CD8-positive, alpha-beta memory T cell (primary cell): ENCODE measurements around the gene SLC18A3. TPM values are rescaled to one million over a fixed set of nuclear protein-coding genes. Genes with fewer than 3 reads are reported as not detected.

Experiments
- CTCF ChIA-PET: fragments of 350-600 bp; sonication (Branson Sonifier 250); formaldehyde crosslinking; loops from one replicate; lab custom pipeline; 2021; ENCODE audit warnings: antibody characterized with exemption; lab: Charles Lee
- POLR2A ChIA-PET: fragments of 350-600 bp; sonication (Branson Sonifier 250); formaldehyde crosslinking; loops from one replicate; lab custom pipeline; 2021; ENCODE audit warnings: antibody characterized with exemption; lab: Charles Lee
- DNase-seq, 5 donors: peaks; one replicate each; pipeline versions ENCODE4 v3.0.0 to v3.0.0-alpha.2; 2020 to 2022; ENCODE audit warnings: mixed read lengths in 1 of 5
- H3K27ac ChIP-seq: one replicate; pipeline ENCODE4 v1.7.0; 2013; ENCODE audit warnings: low read depth, mild to moderate bottlenecking, low read length, moderate library complexity
- H3K27me3 ChIP-seq: 2 replicates; pipeline ENCODE4 v1.7.0; 2013; ENCODE audit warnings: low read length, mild to moderate bottlenecking; ENCODE audit not compliant: insufficient read depth, poor library complexity, severe bottlenecking
- H3K36me3 ChIP-seq: 2 replicates; pipeline ENCODE4 v1.7.0; 2013; ENCODE audit warnings: mild to moderate bottlenecking, low read length, moderate library complexity; ENCODE audit not compliant: insufficient read depth
- H3K4me1 ChIP-seq: 2 replicates; pipeline ENCODE4 v1.7.0; 2013; ENCODE audit warnings: mild to moderate bottlenecking, low read length, moderate library complexity; ENCODE audit not compliant: insufficient read depth
- H3K4me3 ChIP-seq: 2 replicates; pipeline ENCODE4 v1.7.0; 2013; ENCODE audit warnings: mild to moderate bottlenecking, low read length
- H3K9me3 ChIP-seq: 2 replicates; pipeline ENCODE4 v1.7.0; 2013; ENCODE audit warnings: mild to moderate bottlenecking, low read length
- H3K27ac Mint-ChIP-seq, 8 donors: one replicate each; pipeline ENCODE4 v1.8.0; 2020 to 2021; ENCODE audit warnings: mixed read lengths in 8 of 8, mild to moderate bottlenecking in 6 of 8, inconsistent platforms in 3 of 8, moderate library complexity in 3 of 8
- H3K27me3 Mint-ChIP-seq, 2 donors: one replicate each; pipeline ENCODE4 v1.8.0; 2020 to 2021; ENCODE audit warnings: mixed read lengths in 2 of 2, mild to moderate bottlenecking in 1 of 2, moderate library complexity in 1 of 2
- H3K36me3 Mint-ChIP-seq, 3 donors: one replicate each; pipeline ENCODE4 v1.8.0; 2020 to 2021; ENCODE audit warnings: mixed read lengths in 3 of 3, inconsistent platforms in 1 of 3, mild to moderate bottlenecking in 1 of 3
- H3K4me1 Mint-ChIP-seq, 3 donors: one replicate each; pipeline ENCODE4 v1.8.0; 2020 to 2021; ENCODE audit warnings: mixed read lengths in 3 of 3, inconsistent platforms in 1 of 3, mild to moderate bottlenecking in 1 of 3
- H3K4me3 Mint-ChIP-seq, 7 donors: one replicate each; pipeline ENCODE4 v1.8.0; 2020 to 2021; ENCODE audit warnings: mixed read lengths in 7 of 7, mild to moderate bottlenecking in 6 of 7, moderate library complexity in 4 of 7, inconsistent platforms in 2 of 7
- H3K9me3 Mint-ChIP-seq, 5 donors: one replicate each; pipeline ENCODE4 v1.8.0; 2020 to 2022; ENCODE audit warnings: mixed read lengths in 5 of 5, mild to moderate bottlenecking in 3 of 5, moderate library complexity in 2 of 5, inconsistent platforms in 1 of 5
- polyA plus RNA-seq: library from polyadenylated mRNA; unstranded; fragments of 300-500 nt; fragmentation: Illumina TruSeq; gene quantifications from one replicate; pipeline ENCODE4 v1.2.3, GENCODE V29; 2021
- total RNA-seq, 2 experiments: library from RNA; stranded (reverse); gene quantifications; one replicate each; pipeline ENCODE4 v1.2.3, GENCODE V29; 2021

The SLC18A3 gene
- total and polyA plus RNA-seq, 3 experiments from 2014 or later: not detected

DNA sequence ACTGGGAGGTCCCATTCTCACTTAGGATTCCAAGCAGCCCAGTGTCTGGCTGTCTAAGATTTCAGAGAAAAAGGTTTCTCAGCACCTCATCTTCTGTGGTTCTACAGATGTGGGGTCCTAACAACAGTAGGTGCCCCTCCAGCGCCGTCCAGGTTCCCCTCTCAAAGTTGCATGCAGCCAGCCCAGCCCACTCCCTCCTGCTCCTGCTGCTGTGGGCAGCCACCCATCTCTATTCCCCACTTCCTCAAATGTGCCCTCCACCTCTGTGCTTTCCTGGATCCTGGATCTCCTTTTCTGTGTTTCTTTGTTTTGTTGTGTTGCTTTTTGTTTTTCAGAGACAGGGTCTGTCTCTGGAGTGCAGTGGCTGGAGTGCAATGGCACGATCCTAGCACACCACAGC lies 13.3 kb upstream of the SLC18A3 start:
- no peak for DNase-seq
- no peaks in the 10 kb centered on the region for H3K27me3 ChIP-seq
- H3K4me3 ChIP-seq: no peak overlapping the region
- Mint-ChIP-seq H3K27me3 (peaks cover 10 to 53% of the 10 kb centered on the region in 2 donors), H3K4me1 (peaks cover 0 to 5% (median 3%) of the 10 kb centered on the region in 3 donors), H3K27ac (no peak overlapping the region), H3K36me3 (no peaks in the 10 kb centered on the region), H3K4me3 (no peak overlapping the region), H3K9me3 (no peaks in the 10 kb centered on the region)
- ChIA-PET POLR2A (interaction anchor here (0.6 kb wide), 1 partner anchor 470 kb away, joined by 4 read pairs; no protein-coding TSS in a partner anchor), CTCF (no interaction called here)
- H3K9me3 ChIP-seq: no peaks in the 10 kb centered on the region
- H3K27ac ChIP-seq: no peak overlapping the region
- no peaks in the 10 kb centered on the region for H3K4me1 ChIP-seq
- no peaks in the 10 kb centered on the region for H3K36me3 ChIP-seq

DNA sequence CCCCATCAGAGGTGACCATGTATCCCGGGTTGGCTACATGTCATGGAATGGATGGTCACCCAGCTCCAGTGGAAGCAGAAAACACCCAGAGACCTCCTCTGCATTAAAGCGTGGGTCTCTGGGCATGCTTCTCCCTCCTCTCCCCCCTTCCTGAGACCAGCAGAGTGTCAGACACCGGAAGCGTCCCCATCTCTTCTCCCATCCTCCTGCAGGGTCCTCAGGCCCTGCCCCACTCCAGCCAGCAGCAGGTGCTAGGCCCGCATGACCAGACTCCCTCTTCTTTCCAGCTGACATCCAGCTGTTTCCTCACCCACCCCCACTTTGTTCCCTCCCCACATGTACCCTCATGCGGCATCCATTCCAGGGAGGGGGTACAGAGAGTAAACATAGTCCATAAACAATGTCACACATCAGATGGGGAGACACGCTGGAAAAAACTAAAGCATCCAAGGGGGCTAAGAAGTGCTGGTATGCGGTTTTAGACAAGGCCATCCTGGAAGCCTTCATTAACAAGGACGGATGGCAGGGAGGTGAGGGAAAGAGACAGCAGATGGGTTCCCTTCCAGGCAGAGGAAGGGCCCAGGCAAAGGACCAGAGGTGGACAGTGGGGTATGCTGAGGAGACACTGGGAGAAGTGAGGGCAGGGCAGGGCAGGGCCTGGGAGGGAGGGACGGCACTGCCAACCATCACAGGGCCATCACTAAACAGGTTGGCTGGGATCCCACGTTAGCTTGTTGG lies 12.5 kb upstream of the SLC18A3 start:
- no peaks in the 10 kb centered on the region for H3K9me3 ChIP-seq
- H3K9me3 Mint-ChIP-seq: no peaks in the 10 kb centered on the region
- CTCF ChIA-PET: no interaction called here
- no peak overlapping the region for H3K27ac ChIP-seq
- no peaks in the 10 kb centered on the region for H3K27me3 ChIP-seq
- H3K36me3 ChIP-seq: no peaks in the 10 kb centered on the region
- H3K36me3 Mint-ChIP-seq: no peaks in the 10 kb centered on the region
- no peak overlapping the region for H3K4me3 Mint-ChIP-seq
- no peak for DNase-seq
- H3K27me3 Mint-ChIP-seq: peaks cover 9 to 58% of the 10 kb centered on the region in 2 donors
- H3K4me3 ChIP-seq: no peak overlapping the region
- peaks cover 0 to 5% (median 3%) of the 10 kb centered on the region in 3 donors for H3K4me1 Mint-ChIP-seq
- no peak overlapping the region for H3K27ac Mint-ChIP-seq
- POLR2A ChIA-PET: interaction anchor here (0.6 kb wide), 1 partner anchor 469 kb away, joined by 4 read pairs; no protein-coding TSS in a partner anchor
- no peaks in the 10 kb centered on the region for H3K4me1 ChIP-seq

DNA sequence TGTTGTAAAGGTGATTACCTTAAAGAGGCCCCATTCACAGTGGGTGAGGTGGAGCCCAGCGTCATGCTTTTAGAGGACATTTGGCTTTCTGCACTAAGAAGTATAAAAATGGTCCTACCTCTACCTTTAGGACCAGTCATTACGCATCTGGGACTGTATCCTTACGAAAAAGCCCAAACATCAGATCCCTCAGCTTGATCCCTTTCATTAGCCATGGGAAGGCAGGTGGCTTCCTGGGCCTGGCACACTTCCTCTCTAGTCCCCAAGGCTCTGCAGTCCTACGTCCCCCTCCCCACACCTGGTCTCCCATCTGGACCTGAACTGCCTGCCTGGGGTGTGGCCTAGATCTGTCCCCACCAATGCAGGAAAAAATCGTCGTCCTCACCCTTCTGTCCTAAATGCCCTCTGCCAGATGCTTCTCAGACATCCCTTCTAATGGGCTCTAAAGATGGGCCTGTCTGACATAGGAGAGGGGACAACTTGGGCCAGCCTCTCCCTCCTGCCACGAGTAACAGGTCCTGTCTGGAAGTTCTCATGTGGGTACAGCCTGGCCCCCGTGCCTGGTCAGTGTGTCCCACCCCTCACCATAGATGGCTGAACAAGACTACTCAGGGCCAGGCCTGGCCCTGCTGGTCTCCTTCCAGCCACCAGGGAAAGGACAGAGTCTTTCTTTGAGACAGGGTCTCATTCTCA lies 11.8 kb upstream of the SLC18A3 start:
- no peak overlapping the region for H3K4me3 ChIP-seq
- H3K27me3 ChIP-seq: no peaks in the 10 kb centered on the region
- peaks cover 0 to 5% (median 0%) of the 10 kb centered on the region in 3 donors for H3K4me1 Mint-ChIP-seq
- no peaks in the 10 kb centered on the region for H3K36me3 ChIP-seq
- no peak for DNase-seq
- no peak overlapping the region for H3K4me3 Mint-ChIP-seq
- no peak overlapping the region for H3K27ac Mint-ChIP-seq
- no peaks in the 10 kb centered on the region for H3K4me1 ChIP-seq
- H3K9me3 Mint-ChIP-seq: no peaks in the 10 kb centered on the region
- H3K9me3 ChIP-seq: no peaks in the 10 kb centered on the region
- H3K36me3 Mint-ChIP-seq: no peaks in the 10 kb centered on the region
- peaks cover 9 to 60% of the 10 kb centered on the region in 2 donors for H3K27me3 Mint-ChIP-seq
- H3K27ac ChIP-seq: no peak overlapping the region
- CTCF ChIA-PET: no interaction called here
- POLR2A ChIA-PET: no interaction called here

DNA sequence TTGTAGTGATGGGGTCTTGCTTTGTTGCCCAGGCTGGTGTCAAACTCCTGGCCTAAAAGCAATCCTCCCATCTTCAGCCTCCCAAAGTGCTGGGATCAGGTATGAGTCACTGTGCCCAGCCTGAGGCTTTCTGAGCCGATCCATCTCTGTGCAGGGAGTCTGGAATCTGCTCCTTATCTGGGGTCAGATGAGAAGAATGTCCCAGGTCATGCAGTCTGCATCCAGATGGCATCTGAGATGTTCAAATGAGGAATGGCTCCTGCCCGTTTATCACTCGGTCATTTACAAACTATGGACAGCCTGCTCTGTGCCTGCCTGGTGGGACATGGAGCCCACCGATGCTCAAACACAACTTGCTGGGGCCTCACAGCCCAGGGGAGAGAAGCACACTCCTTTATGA lies 11.1 kb upstream of the SLC18A3 start:
- no peak overlapping the region for H3K4me3 ChIP-seq
- no peak overlapping the region for H3K27ac ChIP-seq
- H3K27ac Mint-ChIP-seq: no peak overlapping the region
- POLR2A ChIA-PET: no interaction called here
- H3K4me3 Mint-ChIP-seq: no peak overlapping the region
- no peak for DNase-seq
- no peaks in the 10 kb centered on the region for H3K27me3 ChIP-seq
- no peaks in the 10 kb centered on the region for H3K4me1 ChIP-seq
- peaks cover 0 to under 1% (median 0%) of the 10 kb centered on the region in 5 donors for H3K9me3 Mint-ChIP-seq
- peaks cover 0 to 5% (median 0%) of the 10 kb centered on the region in 3 donors for H3K4me1 Mint-ChIP-seq
- H3K36me3 ChIP-seq: no peaks in the 10 kb centered on the region
- CTCF ChIA-PET: no interaction called here
- H3K36me3 Mint-ChIP-seq: no peaks in the 10 kb centered on the region
- peaks cover 9 to 59% of the 10 kb centered on the region in 2 donors for H3K27me3 Mint-ChIP-seq
- no peaks in the 10 kb centered on the region for H3K9me3 ChIP-seq

DNA sequence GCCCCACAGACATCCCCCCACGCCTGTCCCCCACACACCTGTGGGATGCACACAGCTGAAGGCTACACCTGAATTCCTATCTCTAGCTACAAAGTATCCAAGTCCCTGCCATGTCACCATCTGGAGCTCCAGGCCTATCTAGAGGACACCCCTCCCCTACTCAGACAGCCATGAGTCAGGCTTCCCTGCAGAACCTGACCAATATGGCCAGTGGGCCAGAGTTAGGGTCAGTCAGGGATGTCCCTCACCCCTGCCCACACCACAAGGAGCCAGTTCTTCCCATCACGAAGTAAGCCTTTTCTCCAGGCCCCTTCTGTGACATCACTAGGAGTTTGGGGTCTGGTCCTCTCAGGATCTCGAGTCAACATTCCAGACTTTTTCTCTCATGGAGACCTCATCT lies 10.6 kb upstream of the SLC18A3 start:
- Histone ChIP-seq H3K9me3 (no peaks in the 10 kb centered on the region), H3K27me3 (no peaks in the 10 kb centered on the region), H3K36me3 (no peaks in the 10 kb centered on the region), H3K4me1 (no peaks in the 10 kb centered on the region), H3K4me3 (no peak overlapping the region), H3K27ac (no peak overlapping the region)
- Mint-ChIP-seq H3K27me3 (peaks cover 9 to 59% of the 10 kb centered on the region in 2 donors), H3K36me3 (no peaks in the 10 kb centered on the region), H3K9me3 (peaks cover 0 to 2% (median 0%) of the 10 kb centered on the region in 5 donors), H3K27ac (no peak overlapping the region), H3K4me1 (peaks cover 0 to 2% (median 0%) of the 10 kb centered on the region in 3 donors), H3K4me3 (no peak overlapping the region)
- CTCF ChIA-PET: no interaction called here
- POLR2A ChIA-PET: no interaction called here
- no peak for DNase-seq

DNA sequence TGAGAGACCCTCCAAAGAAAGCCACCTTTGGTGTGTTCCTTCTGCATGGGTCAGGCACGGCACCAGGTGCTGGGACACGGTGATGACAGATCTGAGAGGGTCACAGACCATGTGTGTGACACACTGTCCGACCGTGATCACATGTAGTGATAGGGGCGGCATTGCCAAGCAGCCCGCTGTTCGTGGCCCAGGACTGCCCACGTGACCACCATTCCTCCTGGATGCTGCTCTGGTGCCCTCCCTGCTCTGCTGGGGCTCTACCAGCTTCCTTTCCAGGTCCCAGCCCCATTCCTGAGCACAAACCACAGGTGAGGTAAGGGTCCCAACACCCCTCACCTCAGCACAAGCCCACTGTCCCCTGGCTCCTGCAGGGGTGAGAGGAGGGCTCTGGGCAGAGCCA lies 10.1 kb upstream of the SLC18A3 start:
- Histone ChIP-seq H3K27me3 (no peaks in the 10 kb centered on the region), H3K4me1 (no peaks in the 10 kb centered on the region), H3K9me3 (no peaks in the 10 kb centered on the region), H3K4me3 (no peak overlapping the region), H3K36me3 (no peaks in the 10 kb centered on the region), H3K27ac (no peak overlapping the region)
- H3K9me3 Mint-ChIP-seq: peaks cover 0 to 5% (median 0%) of the 10 kb centered on the region in 5 donors
- H3K27me3 Mint-ChIP-seq: peaks cover 9 to 61% of the 10 kb centered on the region in 2 donors
- CTCF ChIA-PET: no interaction called here
- no peaks in the 10 kb centered on the region for H3K36me3 Mint-ChIP-seq
- POLR2A ChIA-PET: no interaction called here
- H3K27ac Mint-ChIP-seq: no peak overlapping the region
- no peaks in the 10 kb centered on the region for H3K4me1 Mint-ChIP-seq
- H3K4me3 Mint-ChIP-seq: no peak overlapping the region
- no peak for DNase-seq

DNA sequence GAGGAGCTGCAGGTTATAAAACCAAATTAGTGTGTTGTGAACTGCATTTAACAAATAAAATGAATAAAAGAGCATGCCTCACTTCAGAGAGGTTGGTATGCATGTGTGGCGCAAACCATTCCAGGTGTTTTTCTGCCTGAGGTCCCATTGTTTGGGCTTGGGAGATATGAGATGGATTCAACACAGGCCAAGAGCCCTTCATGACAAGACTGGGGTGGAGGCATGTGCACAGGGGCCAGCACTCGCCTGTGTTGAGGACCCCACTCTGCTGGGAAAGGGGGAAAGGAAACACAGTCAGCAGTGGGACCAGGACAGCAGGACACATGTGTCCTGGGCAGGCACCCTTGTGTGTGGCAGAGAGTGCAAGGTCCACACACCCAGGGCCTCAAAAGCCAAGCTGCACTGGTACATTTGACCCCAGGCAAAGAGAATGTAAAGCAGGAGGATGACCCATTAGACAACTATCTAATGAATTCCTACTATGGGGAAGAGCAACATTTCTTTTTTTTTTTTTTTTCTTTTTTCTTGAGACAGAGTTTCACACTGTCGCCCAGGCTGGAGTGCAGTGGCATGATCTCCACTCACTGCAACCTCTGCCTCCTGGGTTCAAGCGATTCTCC lies 9.2 kb upstream of the SLC18A3 start:
- H3K36me3 ChIP-seq: no peaks in the 10 kb centered on the region
- no peaks in the 10 kb centered on the region for H3K4me1 Mint-ChIP-seq
- no peak overlapping the region for H3K4me3 Mint-ChIP-seq
- H3K9me3 ChIP-seq: no peaks in the 10 kb centered on the region
- H3K27me3 Mint-ChIP-seq: peaks cover 15 to 66% of the 10 kb centered on the region in 2 donors
- ChIA-PET CTCF (interaction anchor here (1.3 kb wide), 1 partner anchor 8 kb away, joined by 6 read pairs; no protein-coding TSS in a partner anchor), POLR2A (no interaction called here)
- H3K9me3 Mint-ChIP-seq: peaks cover 0 to 5% (median 0%) of the 10 kb centered on the region in 5 donors
- no peaks in the 10 kb centered on the region for H3K36me3 Mint-ChIP-seq
- H3K27ac ChIP-seq: no peak overlapping the region
- H3K27me3 ChIP-seq: no peaks in the 10 kb centered on the region
- no peaks in the 10 kb centered on the region for H3K4me1 ChIP-seq
- H3K27ac Mint-ChIP-seq: peak overlapping the region in 1 of 8 donors; percentile 7
- DNase-seq: no peak
- no peak overlapping the region for H3K4me3 ChIP-seq

DNA sequence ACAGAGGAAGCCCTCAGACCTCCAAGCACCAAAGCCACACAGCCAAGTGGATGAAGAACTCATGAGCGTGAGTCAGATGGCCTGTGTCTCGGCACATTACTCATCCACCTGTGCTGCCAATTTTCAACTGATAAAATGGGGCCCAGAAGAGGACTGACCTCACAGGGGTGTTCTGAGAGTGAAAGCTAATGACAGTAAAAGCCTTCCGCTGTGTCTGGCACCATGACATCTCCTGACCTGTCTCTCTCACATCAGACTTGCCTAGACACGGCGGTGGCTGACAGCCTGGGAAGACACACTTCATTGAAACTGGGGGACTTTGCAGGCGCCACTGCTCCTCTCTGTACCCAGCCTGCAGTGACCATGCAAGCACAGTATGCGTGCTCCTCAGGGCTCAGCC lies 8.3 kb upstream of the SLC18A3 start:
- Mint-ChIP-seq H3K27ac (no peak overlapping the region), H3K36me3 (no peaks in the 10 kb centered on the region), H3K27me3 (peaks cover 18 to 70% of the 10 kb centered on the region in 2 donors), H3K9me3 (peaks cover 0 to 9% (median 1%) of the 10 kb centered on the region in 5 donors), H3K4me1 (peaks cover 3% of the 10 kb centered on the region in 3 donors), H3K4me3 (no peak overlapping the region)
- H3K4me1 ChIP-seq: no peaks in the 10 kb centered on the region
- no peak overlapping the region for H3K27ac ChIP-seq
- H3K4me3 ChIP-seq: no peak overlapping the region
- POLR2A ChIA-PET: no interaction called here
- H3K27me3 ChIP-seq: no peaks in the 10 kb centered on the region
- H3K36me3 ChIP-seq: no peaks in the 10 kb centered on the region
- no peaks in the 10 kb centered on the region for H3K9me3 ChIP-seq
- CTCF ChIA-PET: interaction anchor here (1.3 kb wide), 1 partner anchor 9 kb away, joined by 6 read pairs; no protein-coding TSS in a partner anchor
- no peak for DNase-seq
